ENCODE measurements around the gene ERLIN1.
"Not testable (repeated sequence)": the region's sequence is repeated elsewhere in the genome, so short reads cannot be mapped to it uniquely, and the experiment has no call there.

Gene ERLIN1

DNA sequence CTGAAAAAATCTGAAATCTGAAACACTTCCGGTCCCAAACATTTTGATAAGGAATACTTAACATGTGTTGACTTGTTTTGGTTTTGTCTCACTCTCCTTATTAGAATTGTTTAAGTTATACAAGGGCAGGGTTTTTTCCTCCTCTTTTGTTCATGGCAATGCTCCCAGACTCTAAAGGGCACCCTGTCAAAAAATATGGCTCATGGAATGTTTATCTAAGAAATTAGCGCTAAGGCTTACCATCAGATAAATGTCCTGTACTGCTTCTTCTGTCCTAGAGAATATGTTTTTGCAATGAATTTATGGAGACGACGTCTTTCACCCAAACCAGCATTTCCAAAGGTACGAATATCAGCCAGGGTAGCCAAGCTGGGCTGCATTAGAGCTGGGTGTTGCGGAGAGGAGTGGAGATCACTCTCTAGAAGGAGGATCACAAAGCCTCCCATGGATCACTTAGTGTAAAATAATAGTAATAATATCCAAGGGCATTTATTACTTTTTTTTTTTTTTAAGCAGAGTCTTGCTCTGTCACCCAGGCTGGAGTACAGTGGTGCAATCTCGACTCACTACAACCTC is 46.8 kb downstream of the ERLIN1 start:
- H3K36me3 ChIP-seq (replicated peaks), result no peaks in the 10 kb centered on the region
- no peak for DNase-seq (ENCODE audit: low spot score in 2 of 2)
- in situ Hi-C loops (cut with MboI; ENCODE audit: low sequenced_read_pairs), result no loop called here
- H3K9me3 ChIP-seq, result no peaks in the 10 kb centered on the region
- peaks cover 4% of the 10 kb centered on the region; the same call in 1 of the 2 replicates for H3K27me3 ChIP-seq (ENCODE audit: low read depth)
- H3K4me3 ChIP-seq, result no peak overlapping the region
- H3K4me1 ChIP-seq, result no peaks in the 10 kb centered on the region

DNA sequence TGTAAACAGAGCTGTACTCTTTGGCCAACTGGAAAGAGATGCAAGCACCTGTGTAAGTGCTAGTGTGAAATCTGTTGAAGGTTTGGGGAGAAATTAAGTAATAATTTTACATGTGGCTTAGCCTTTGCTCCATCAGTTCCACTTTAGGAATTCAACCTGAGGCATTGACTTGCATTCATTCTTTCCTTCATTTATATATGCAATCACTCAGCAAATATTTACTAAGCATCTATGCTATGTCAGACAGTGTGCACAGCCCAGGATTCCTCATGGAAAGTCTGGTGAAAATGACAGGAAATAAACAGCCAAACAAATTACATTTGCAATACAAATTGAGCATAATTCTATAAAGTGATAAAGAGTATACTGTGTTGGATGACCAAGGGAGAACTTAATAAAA is 50.3 kb downstream of the ERLIN1 start:
- Histone ChIP-seq H3K4me1 (no peaks in the 10 kb centered on the region), H3K9me3 (no peaks in the 10 kb centered on the region), H3K4me3 (no peak overlapping the region), H3K27me3 (ENCODE audit: low read depth) (no peaks in the 10 kb centered on the region), H3K36me3 (replicated peaks) (no peaks in the 10 kb centered on the region)
- no peak for DNase-seq (ENCODE audit: low spot score in 2 of 2)
- in situ Hi-C loops (cut with MboI; ENCODE audit: low sequenced_read_pairs), result no loop called here

DNA sequence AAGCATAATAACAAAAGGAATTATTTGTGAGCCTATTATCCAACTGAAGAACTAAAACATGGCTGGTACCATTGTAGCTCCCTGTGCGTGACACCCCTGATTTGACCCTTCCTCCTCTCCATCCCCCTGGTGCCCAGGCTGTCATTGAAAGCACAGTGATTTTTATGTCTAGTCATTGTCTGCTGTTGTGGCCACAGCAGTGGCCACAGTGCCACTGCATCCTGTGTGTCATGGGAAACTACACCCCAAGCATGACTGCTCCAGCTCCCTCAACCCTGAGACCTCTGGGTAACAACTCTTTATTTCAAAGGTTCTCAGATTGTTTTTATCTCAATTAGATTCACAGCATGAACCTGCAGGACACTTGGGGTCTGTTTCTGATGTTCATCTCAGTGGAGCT is 52.0 kb downstream of the ERLIN1 start:
- Histone ChIP-seq H3K27me3 (ENCODE audit: low read depth) (no peaks in the 10 kb centered on the region), H3K9me3 (no peaks in the 10 kb centered on the region), H3K4me1 (no peaks in the 10 kb centered on the region), H3K4me3 (no peak overlapping the region), H3K36me3 (replicated peaks) (no peaks in the 10 kb centered on the region)
- no peak for DNase-seq (ENCODE audit: low spot score in 2 of 2)
- in situ Hi-C loops (cut with MboI; ENCODE audit: low sequenced_read_pairs), result no loop called here

DNA sequence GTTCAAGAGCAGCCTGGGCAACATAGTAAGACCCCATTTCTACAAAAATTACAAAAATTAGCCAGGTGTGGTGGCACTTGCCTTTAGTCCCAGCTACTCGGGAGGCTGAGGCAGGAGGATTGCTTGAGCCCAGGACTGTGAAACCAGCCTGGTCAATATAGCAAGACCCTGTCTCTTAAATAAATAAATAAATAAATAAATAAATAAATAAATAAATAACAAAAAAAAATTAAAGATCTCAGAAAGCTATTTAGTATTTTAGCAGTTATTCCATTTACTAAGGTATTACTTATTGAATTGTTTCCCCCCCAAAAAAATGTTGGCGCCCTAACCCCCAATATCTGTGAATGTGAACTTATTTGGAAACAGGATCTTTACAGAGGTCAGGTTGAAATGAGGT is 53.4 kb downstream of the ERLIN1 start:
- Histone ChIP-seq H3K9me3 (no peaks in the 10 kb centered on the region), H3K4me1 (no peaks in the 10 kb centered on the region), H3K27me3 (ENCODE audit: low read depth) (no peaks in the 10 kb centered on the region), H3K4me3 (no peak overlapping the region), H3K36me3 (replicated peaks) (no peaks in the 10 kb centered on the region)
- in situ Hi-C loops (cut with MboI; ENCODE audit: low sequenced_read_pairs), result no loop called here
- DNase-seq (ENCODE audit: low spot score in 2 of 2), result no peak

DNA sequence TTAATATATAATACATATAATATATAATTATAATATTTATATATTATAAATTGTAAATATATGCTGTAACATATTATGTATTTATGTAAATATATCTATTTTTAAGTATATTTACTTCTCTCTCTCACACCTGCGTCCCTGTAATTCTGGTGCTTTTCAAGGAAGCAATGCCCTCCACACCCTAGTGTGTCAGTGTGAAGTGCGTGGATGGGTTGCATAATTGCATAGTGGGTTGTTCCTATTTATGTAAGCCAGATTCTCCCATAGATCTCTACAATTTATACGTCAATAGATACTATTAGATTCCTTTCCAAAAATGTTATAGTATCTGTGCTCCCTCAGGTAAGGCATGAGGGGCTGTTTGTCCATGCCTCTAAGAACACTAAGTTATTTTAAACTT is 54.3 kb downstream of the ERLIN1 start:
- H3K4me1 ChIP-seq, result no peaks in the 10 kb centered on the region
- in situ Hi-C loops (cut with MboI; ENCODE audit: low sequenced_read_pairs), result no loop called here
- no peaks in the 10 kb centered on the region for H3K27me3 ChIP-seq (ENCODE audit: low read depth)
- H3K36me3 ChIP-seq (replicated peaks), result no peaks in the 10 kb centered on the region
- no peak overlapping the region for H3K4me3 ChIP-seq
- H3K9me3 ChIP-seq, result no peaks in the 10 kb centered on the region
- no peak for DNase-seq (ENCODE audit: low spot score in 2 of 2)

DNA sequence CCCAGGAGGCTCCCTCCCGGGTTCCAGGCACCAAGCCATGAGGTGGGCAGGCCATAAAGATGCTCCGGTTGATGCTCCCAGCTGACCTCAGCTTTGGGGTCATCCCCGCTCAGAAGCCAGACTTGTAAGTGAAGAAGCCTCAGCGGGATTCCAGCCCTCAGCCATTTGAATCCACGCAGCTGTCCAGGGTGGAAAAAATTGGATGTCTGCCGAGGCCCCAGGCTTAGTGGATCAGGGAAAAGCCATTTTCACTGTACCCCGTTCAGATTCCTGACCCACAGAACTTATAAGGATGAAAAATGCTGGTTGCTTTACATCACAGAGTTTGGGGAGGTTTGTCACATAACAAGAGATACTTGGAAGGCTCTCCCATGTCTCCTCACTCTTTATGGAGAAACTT is 55.0 kb downstream of the ERLIN1 start:
- Histone ChIP-seq H3K36me3 (replicated peaks) (no peaks in the 10 kb centered on the region), H3K4me1 (no peaks in the 10 kb centered on the region), H3K4me3 (no peak overlapping the region), H3K9me3 (no peaks in the 10 kb centered on the region), H3K27me3 (ENCODE audit: low read depth) (no peaks in the 10 kb centered on the region)
- no peak for DNase-seq (ENCODE audit: low spot score in 2 of 2)
- in situ Hi-C loops (cut with MboI; ENCODE audit: low sequenced_read_pairs), result no loop called here

DNA sequence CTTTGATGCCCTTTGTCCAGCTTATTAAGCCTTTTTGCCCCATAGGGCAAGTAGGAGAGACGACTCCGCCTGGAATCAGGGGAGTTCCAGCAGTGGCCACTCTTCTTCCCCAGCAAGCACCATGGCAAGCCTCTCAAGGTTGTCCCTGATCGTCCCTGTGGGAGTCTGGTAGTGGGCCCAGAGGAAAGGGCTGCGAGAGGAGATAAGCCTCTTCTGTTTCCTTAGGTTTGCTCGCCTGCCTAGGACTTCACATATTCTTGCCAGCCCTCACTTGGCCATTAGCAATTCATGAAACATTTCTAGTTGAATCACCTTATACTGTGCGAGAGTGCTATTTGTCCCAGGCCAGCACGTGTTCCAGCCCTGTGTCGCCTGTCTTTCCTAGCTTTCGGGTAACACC is 56.4 kb downstream of the ERLIN1 start:
- no peaks in the 10 kb centered on the region for H3K27me3 ChIP-seq (ENCODE audit: low read depth)
- H3K4me3 ChIP-seq, result no peak overlapping the region
- DNase-seq (ENCODE audit: low spot score in 2 of 2), result no peak
- H3K36me3 ChIP-seq (replicated peaks), result no peaks in the 10 kb centered on the region
- in situ Hi-C loops (cut with MboI; ENCODE audit: low sequenced_read_pairs), result no loop called here
- H3K9me3 ChIP-seq, result no peaks in the 10 kb centered on the region
- no peaks in the 10 kb centered on the region for H3K4me1 ChIP-seq

DNA sequence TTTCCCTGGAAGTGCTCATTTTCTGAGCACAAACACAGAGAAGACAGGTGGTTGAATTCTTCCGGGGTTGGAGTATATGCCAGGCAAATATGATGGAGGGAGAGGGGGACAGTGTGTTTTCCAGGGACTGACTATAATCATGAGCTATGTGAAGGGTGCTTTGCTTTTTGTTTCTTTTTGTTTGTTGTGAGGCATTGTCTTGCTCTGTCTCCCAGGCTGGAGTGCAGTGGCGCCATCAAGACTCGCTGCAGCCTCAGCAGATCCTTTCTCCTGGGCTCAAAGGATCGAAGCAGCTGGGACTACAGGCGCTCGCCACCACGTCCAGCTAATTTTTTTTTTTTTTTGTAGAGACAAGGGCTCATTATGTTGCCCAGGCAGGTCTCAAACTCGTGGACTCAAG is 56.9 kb downstream of the ERLIN1 start:
- in situ Hi-C loops (cut with MboI; ENCODE audit: low sequenced_read_pairs), result no loop called here
- no peak overlapping the region for H3K4me3 ChIP-seq
- H3K4me1 ChIP-seq, result no peaks in the 10 kb centered on the region
- DNase-seq (ENCODE audit: low spot score in 2 of 2), result no peak
- H3K9me3 ChIP-seq, result no peaks in the 10 kb centered on the region
- H3K36me3 ChIP-seq (replicated peaks), result no peaks in the 10 kb centered on the region
- H3K27me3 ChIP-seq (ENCODE audit: low read depth), result no peaks in the 10 kb centered on the region

DNA sequence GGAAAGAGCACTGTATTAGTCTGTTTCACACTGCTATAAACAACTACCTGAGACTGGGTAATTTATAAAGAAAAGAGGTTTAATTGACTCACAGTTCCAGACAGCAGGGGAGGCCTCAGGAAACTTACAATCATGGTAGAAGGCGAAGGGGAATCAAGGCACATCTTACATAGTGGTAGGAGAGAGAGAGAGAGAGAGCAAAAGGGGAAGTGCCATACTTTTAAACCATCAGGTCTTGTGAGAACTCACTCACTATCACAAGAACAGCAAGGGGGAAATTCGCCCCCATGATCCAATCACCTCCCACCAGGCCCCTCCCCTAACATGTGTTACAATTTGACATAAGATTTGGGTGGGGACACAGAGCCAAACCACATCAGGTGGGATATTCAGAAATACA is 60.5 kb downstream of the ERLIN1 start:
- not testable (repeated sequence) for H3K4me1 ChIP-seq

DNA sequence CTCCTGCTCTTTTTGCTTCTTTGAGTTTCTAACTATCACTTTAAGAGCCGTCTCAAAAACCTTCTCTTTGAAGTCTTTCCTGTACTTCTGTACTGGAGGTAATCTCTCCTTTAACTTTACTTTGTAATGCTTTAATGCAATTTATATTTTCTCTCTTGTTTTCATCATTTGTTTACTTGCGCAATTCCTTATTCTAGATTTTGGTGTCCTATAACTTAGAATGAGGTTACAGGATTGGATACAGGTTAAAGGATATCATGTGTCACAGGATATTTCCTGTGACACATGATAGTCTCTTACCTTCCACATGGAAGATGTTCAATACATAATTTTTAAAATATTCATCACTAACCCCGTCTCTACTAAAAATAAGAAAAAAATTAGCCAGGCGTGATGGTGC is 61.7 kb downstream of the ERLIN1 start:
- no peak for DNase-seq (ENCODE audit: low spot score in 2 of 2)
- H3K9me3 ChIP-seq, result no peaks in the 10 kb centered on the region
- H3K36me3 ChIP-seq (replicated peaks), result no peaks in the 10 kb centered on the region
- H3K4me3 ChIP-seq, result no peak overlapping the region
- in situ Hi-C loops (cut with MboI; ENCODE audit: low sequenced_read_pairs), result no loop called here
- H3K27me3 ChIP-seq (ENCODE audit: low read depth), result no peaks in the 10 kb centered on the region
- no peaks in the 10 kb centered on the region for H3K4me1 ChIP-seq

More for the DNA sequence above, 60.5 kb downstream of the ERLIN1 start:
- H3K9me3 ChIP-seq; H3K36me3 ChIP-seq (replicated peaks); in situ Hi-C loops (cut with MboI; ENCODE audit: low sequenced_read_pairs); H3K4me3 ChIP-seq; H3K27me3 ChIP-seq (ENCODE audit: low read depth); DNase-seq (ENCODE audit: low spot score in 2 of 2): not testable (repeated sequence)

DNA sequence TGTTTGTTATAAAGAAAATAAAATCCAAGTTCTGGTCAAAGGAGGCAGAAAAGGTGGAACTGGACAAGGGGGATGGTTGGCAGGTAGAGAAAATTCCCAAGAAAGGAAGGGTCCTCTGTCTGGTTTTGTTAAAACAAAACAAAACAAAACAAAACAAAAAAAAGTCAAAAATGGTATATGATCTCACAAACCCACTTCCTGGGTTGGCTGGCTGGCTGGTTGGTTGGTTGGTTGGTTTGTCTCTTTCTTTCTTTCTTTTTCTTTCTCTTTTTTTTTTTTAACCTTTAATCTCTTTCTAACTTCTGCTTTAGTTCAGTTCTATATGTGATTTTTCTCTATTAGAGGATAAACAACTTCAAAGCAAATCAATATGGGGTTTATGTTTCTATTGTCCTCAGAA is 63.0 kb downstream of the ERLIN1 start:
- DNase-seq (ENCODE audit: low spot score in 2 of 2), result no peak
- Histone ChIP-seq H3K9me3 (no peaks in the 10 kb centered on the region), H3K4me1 (no peaks in the 10 kb centered on the region), H3K36me3 (replicated peaks) (no peaks in the 10 kb centered on the region), H3K27me3 (ENCODE audit: low read depth) (no peaks in the 10 kb centered on the region), H3K4me3 (no peak overlapping the region)
- in situ Hi-C loops (cut with MboI; ENCODE audit: low sequenced_read_pairs), result no loop called here

DNA sequence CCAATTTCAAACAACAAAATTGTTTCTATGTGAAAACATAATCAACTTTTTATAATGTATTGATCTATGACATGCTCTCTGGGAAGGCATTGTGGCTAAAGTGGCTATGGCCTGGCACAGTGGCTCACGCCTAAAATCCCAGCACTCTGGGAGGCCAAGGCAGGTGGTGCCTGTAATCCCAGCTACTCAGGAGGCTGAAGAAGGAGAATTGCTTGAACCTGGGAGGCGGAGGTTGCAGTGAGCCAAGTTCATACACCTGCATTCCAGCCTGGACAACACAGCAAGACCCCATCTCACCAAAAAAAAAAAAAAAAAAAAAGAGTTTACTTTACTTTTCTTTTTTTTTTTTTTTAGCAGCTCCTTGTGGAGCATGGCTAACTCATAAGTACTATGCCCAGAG is 65.3 kb downstream of the ERLIN1 start:
- in situ Hi-C loops (cut with MboI; ENCODE audit: low sequenced_read_pairs), result no loop called here
- H3K27me3 ChIP-seq (ENCODE audit: low read depth), result no peaks in the 10 kb centered on the region
- H3K36me3 ChIP-seq (replicated peaks), result no peaks in the 10 kb centered on the region
- H3K4me1 ChIP-seq, result no peaks in the 10 kb centered on the region
- no peak for DNase-seq (ENCODE audit: low spot score in 2 of 2)
- H3K4me3 ChIP-seq, result no peak overlapping the region
- no peaks in the 10 kb centered on the region for H3K9me3 ChIP-seq

DNA sequence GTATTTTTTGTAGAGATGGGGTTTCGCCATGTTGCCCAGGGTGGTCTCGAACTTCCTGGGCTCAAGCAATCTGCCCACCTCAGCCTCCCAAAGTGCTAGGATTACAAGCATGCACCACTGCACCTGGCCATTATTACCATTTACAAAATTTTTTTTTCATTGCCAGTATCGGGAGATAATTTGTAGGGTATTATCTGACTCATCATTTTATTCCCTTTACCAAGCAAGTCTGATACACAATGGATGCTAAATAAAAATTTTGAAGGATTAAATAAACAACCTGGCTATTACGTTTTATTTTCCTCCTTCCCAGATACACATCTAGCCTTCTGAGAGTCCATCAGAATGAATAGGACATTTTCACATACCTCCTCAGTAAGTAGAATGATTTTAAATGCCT is 66.1 kb downstream of the ERLIN1 start:
- in situ Hi-C loops (cut with MboI; ENCODE audit: low sequenced_read_pairs), result no loop called here
- DNase-seq (ENCODE audit: low spot score in 2 of 2), result no peak

DNA sequence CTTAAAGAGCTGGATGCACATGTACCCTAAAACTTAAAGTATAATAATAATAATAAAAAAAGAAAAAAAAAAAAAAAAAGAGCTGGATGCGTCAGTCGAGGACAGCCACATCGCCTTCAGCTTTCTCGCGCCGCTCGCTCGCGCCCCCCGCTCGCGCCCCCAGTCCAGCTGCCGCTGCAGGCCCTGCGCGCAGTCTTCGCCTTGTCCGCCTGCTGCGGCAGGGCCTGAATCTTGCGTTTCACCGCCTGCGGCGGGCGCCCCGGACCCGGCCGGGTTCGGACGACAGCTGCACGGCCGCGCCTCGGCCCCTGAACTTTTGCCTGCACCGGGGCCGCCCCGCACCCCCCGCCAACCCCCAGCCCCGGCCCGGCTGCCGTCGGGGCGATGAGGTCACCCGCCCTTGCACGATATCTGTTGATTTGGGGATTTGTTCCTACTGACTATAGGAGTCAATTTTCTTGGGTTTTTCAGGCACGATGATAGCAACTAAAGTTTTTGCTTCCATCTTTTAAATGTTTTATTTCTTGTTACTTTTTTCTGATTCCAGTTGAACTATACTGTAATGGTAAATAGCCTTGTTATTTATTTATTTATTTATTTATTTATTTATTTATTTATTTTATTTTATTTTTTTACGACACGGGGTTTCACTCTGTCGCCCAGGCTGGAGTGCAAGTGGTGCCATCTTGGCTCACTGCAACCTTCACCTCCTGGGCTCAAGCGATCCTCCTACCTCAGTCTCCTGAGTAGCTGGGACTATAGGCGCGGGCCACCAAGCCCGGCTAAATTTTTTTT is 70.7 kb downstream of the ERLIN1 start:
- Histone ChIP-seq H3K4me3 (no peak overlapping the region), H3K36me3 (replicated peaks) (no peaks in the 10 kb centered on the region), H3K4me1 (no peaks in the 10 kb centered on the region), H3K27me3 (ENCODE audit: low read depth) (no peaks in the 10 kb centered on the region), H3K9me3 (no peaks in the 10 kb centered on the region)
- DNase-seq (ENCODE audit: low spot score in 2 of 2), result no peak
- in situ Hi-C loops (cut with MboI; ENCODE audit: low sequenced_read_pairs), result no loop called here

More for the DNA sequence above, 66.1 kb downstream of the ERLIN1 start:
- H3K4me3 ChIP-seq, result no peak overlapping the region
- H3K36me3 ChIP-seq (replicated peaks), result no peaks in the 10 kb centered on the region
- no peaks in the 10 kb centered on the region for H3K9me3 ChIP-seq
- no peaks in the 10 kb centered on the region for H3K27me3 ChIP-seq (ENCODE audit: low read depth)
- H3K4me1 ChIP-seq, result no peaks in the 10 kb centered on the region

DNA sequence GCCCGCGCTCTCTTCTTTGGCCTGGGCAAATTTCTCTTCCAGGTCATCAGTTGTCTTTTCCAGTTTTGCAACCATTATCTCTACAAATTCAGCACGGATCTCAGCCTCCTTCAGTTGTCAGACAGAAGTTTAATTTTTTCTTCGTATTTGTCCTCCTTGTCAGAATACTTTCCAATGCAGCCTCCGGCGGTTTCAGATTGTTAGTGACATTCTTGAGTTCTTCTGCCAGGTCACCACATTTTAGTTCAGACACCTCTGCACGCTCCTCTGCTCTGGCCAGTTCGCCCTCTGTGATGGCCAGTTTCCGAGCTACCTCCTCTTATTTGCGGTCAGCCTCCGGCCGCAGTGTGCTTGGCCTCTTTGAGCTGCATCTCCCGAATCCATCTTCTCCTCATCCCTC is 71.4 kb downstream of the ERLIN1 start:
- in situ Hi-C loops (cut with MboI; ENCODE audit: low sequenced_read_pairs), result no loop called here
- DNase-seq (ENCODE audit: low spot score in 2 of 2), result no peak
- no peaks in the 10 kb centered on the region for H3K27me3 ChIP-seq (ENCODE audit: low read depth)
- H3K4me3 ChIP-seq, result no peak overlapping the region
- no peaks in the 10 kb centered on the region for H3K4me1 ChIP-seq
- no peaks in the 10 kb centered on the region for H3K36me3 ChIP-seq (replicated peaks)
- H3K9me3 ChIP-seq, result no peaks in the 10 kb centered on the region
